HG03039 (cell line): ENCODE measurements around the gene TBCD.
"Not testable (repeated sequence)": the region's sequence is repeated elsewhere in the genome, so short reads cannot be mapped to it uniquely, and the experiment has no call there.

ENCODE experiments used
- ATAC-seq: cut with Tn5 transposase; IDR thresholded peaks from one replicate; pipeline ENCODE4 v1.9.1; 2021; ENCODE audit warnings: mild to moderate bottlenecking, moderate library complexity; ENCODE audit not compliant: unreplicated experiment

The TBCD gene

GRCh38 chr17:82756166-82756565 lies 4.3 kb downstream of the TBCD start:
- no peak for ATAC-seq

- no peak for ATAC-seq
These were observed 13.5 kb downstream of the TBCD start for GRCh38 chr17:82765371-82765770.

GRCh38 chr17:82767041-82767754 lies 15.3 kb downstream of the TBCD start:
- no peak for ATAC-seq

- ATAC-seq: no peak
These were observed 17.2 kb downstream of the TBCD start for GRCh38 chr17:82769041-82769440.

- no peak for ATAC-seq
These were observed 20.2 kb downstream of the TBCD start for GRCh38 chr17:82772026-82772425.

- not testable (repeated sequence) for ATAC-seq
These were observed 22.6 kb downstream of the TBCD start for GRCh38 chr17:82774456-82774855.

GRCh38 chr17:82775001-82775823 lies 23.3 kb downstream of the TBCD start:
- no peak for ATAC-seq

- ATAC-seq: no peak
These were observed 24.6 kb downstream of the TBCD start for GRCh38 chr17:82776454-82776853.

GRCh38 chr17:82777778-82778375 lies 26.0 kb downstream of the TBCD start:
- not testable (repeated sequence) for ATAC-seq

- no peak for ATAC-seq
These were observed 27.7 kb downstream of the TBCD start for GRCh38 chr17:82779541-82779940.

- ATAC-seq: no peak
These were observed 28.3 kb downstream of the TBCD start for GRCh38 chr17:82780195-82780594.

- no peak for ATAC-seq
These were observed 29.4 kb downstream of the TBCD start for GRCh38 chr17:82780971-82781893.

- no peak for ATAC-seq
These were observed 30.0 kb downstream of the TBCD start for GRCh38 chr17:82781894-82782274.

- ATAC-seq: no peak
These were observed 30.9 kb downstream of the TBCD start for GRCh38 chr17:82782657-82783207.

GRCh38 chr17:82783498-82783897 lies 31.6 kb downstream of the TBCD start:
- ATAC-seq: no peak

- ATAC-seq: not testable (repeated sequence)
These were observed 33.7 kb downstream of the TBCD start for GRCh38 chr17:82785581-82785980.

GRCh38 chr17:82786427-82786826 lies 34.6 kb downstream of the TBCD start:
- ATAC-seq: no peak

- no peak for ATAC-seq
These were observed 35.4 kb downstream of the TBCD start for GRCh38 chr17:82787081-82787848.

- no peak for ATAC-seq
These were observed 36.5 kb downstream of the TBCD start for GRCh38 chr17:82788206-82789001.
